Stomach (tissue), 9 donors: ENCODE results near the gene ELMOD1. TPM values are rescaled to one million over a fixed set of nuclear protein-coding genes. Genes with fewer than 3 reads are reported as not detected.

ENCODE experiments used
- DNase-seq, 2 donors: peaks; one replicate each; pipeline versions ENCODE4 v3.0.0 to v3.0.0-alpha.2; 2013 to 2019
- H3K27ac ChIP-seq, 5 donors: fragments of 200-600 bp in 4 of 5; sonication (generic) in 4 of 5; one replicate each; pipeline ENCODE4 v1.5.1; 2013 to 2019; ENCODE audit warnings: mild to moderate bottlenecking in 1 of 5, moderate library complexity in 1 of 5
- H3K27me3 ChIP-seq, 3 donors: fragments of 200-600 bp; sonication (generic); one replicate each; pipeline ENCODE4 v1.5.1; 2017 to 2019; ENCODE audit warnings: mixed run types in 1 of 3
- H3K36me3 ChIP-seq, 4 donors: fragments of 200-600 bp; sonication (generic); 1 replicate in 3 of 4; 2 replicates in 1 of 4; pipeline ENCODE4 v1.5.1; 2016 to 2019
- H3K4me1 ChIP-seq, 4 donors: fragments of 200-600 bp; sonication (generic); one replicate each; pipeline ENCODE4 v1.5.1; 2016 to 2019
- H3K4me3 ChIP-seq, 4 donors: fragments of 200-600 bp; sonication (generic) in 3 of 4; one replicate each; pipeline ENCODE4 v1.5.1; 2016 to 2019; ENCODE audit warnings: mild to moderate bottlenecking in 1 of 4
- H3K9me3 ChIP-seq, 4 donors: fragments of 200-600 bp; sonication (generic); one replicate each; pipeline ENCODE4 v1.5.1; 2016 to 2019
- EP300 ChIP-seq: sonication (generic); formaldehyde crosslinking; IDR thresholded peaks from one replicate; pipeline ENCODE4 v1.6.1; 2017; ENCODE audit warnings: antibody characterized with exemption
- POLR2A ChIP-seq, 4 donors: fragments of 450-650 bp; IDR thresholded peaks; one replicate each; pipeline ENCODE4 v1.6.1; 2016; ENCODE audit warnings: antibody characterized with exemption in 4 of 4, control low read depth in 2 of 4, mild to moderate bottlenecking in 1 of 4, moderate library complexity in 1 of 4
- POLR2AphosphoS5 ChIP-seq, 3 donors: sonication (generic); formaldehyde crosslinking; IDR thresholded peaks; one replicate each; pipeline ENCODE4 v1.6.1; 2016; ENCODE audit warnings: antibody characterized with exemption in 3 of 3
- WGBS, 5 donors: extraction: QIAGEN DNeasy Blood & Tissue Kit in 3 of 5; methylation state at CpG; one replicate each; pipeline versions ENCODE4 v1.1.5 to v1.1.7; 2013 to 2018; 5-methylcytosine and 5-hydroxymethylcytosine counted together
- intact Hi-C: fragments of 100-400 bp; cut with DNase I; formaldehyde crosslinking; loops from one replicate; pipeline ENCODE4 v1.15.1; 2023; ENCODE audit warnings: low total_unique reads
- polyA plus RNA-seq, 3 donors: library from polyadenylated mRNA; stranded (reverse); fragments of 200-250 nt; gene quantifications; one replicate each; pipeline ENCODE4 v1.2.3, GENCODE V29; 2013
- total RNA-seq, 5 donors: library from RNA; depleted of rRNA; stranded (reverse); fragments of >200 nt; gene quantifications; one replicate each; pipeline versions ENCODE4 v1.1.0 to v1.2.3, GENCODE V29; 2014 to 2016
- TF ChIP-seq, protein P1 (sequence below), 7 experiments: fragments of 450-650 bp in 4 of 7; fragments of 200-600 bp in 3 of 7; sonication (generic) in 3 of 7; IDR thresholded peaks; one replicate each; pipeline ENCODE4 v1.5.1; 2016 to 2019; ENCODE audit warnings: antibody characterized with exemption in 7 of 7, control low read depth in 2 of 7, mild to moderate bottlenecking in 1 of 7
- donor health status: healthy with polysubstance abuse.
- donor health status: Bipolar disorder and iron deficiency.
- donor health status: healthy.

Gene ELMOD1
- total and polyA plus RNA-seq, 8 donors, result 0.15 to 1.1 (median 0.31) TPM; not detected in 5

DNA sequence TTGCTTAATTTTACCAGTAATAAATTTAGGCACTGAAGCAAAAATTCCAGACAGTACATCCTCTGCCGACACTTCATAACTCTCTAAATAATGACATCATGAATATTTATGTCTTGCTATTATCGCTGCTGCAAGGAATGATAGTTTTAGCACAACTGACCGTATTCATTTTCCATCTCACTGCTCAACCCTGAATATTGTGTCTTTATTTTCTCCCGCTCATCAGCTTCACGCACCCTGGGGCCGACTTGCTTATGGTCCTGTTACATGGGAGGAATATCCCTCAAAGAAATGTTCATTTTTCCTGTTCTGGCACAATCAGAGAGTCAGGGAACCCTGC, 87.7 kb downstream of the ELMOD1 start:
- Histone ChIP-seq H3K4me3 (no peak overlapping the region), H3K27ac (no peak overlapping the region), H3K36me3 (no peaks in the 10 kb centered on the region), H3K27me3 (no peaks in the 10 kb centered on the region), H3K9me3 (no peaks in the 10 kb centered on the region), H3K4me1 (no peaks in the 10 kb centered on the region)
- intact Hi-C loops, result no loop called here
- WGBS, 5 donors, result 75 to 89% (median 76%) methylated on average over 6 of the region's 6 CpGs
- DNase-seq, result no peak
- TF ChIP-seq POLR2AphosphoS5 (IDR thresholded peaks at IDR 0.05) (no peak), EP300 (no peak), POLR2A (IDR thresholded peaks at IDR 0.05) (no peak)
- TF ChIP-seq, protein P1, sequence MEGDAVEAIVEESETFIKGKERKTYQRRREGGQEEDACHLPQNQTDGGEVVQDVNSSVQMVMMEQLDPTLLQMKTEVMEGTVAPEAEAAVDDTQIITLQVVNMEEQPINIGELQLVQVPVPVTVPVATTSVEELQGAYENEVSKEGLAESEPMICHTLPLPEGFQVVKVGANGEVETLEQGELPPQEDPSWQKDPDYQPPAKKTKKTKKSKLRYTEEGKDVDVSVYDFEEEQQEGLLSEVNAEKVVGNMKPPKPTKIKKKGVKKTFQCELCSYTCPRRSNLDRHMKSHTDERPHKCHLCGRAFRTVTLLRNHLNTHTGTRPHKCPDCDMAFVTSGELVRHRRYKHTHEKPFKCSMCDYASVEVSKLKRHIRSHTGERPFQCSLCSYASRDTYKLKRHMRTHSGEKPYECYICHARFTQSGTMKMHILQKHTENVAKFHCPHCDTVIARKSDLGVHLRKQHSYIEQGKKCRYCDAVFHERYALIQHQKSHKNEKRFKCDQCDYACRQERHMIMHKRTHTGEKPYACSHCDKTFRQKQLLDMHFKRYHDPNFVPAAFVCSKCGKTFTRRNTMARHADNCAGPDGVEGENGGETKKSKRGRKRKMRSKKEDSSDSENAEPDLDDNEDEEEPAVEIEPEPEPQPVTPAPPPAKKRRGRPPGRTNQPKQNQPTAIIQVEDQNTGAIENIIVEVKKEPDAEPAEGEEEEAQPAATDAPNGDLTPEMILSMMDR (IDR thresholded peaks at IDR 0.05), result no peak

DNA sequence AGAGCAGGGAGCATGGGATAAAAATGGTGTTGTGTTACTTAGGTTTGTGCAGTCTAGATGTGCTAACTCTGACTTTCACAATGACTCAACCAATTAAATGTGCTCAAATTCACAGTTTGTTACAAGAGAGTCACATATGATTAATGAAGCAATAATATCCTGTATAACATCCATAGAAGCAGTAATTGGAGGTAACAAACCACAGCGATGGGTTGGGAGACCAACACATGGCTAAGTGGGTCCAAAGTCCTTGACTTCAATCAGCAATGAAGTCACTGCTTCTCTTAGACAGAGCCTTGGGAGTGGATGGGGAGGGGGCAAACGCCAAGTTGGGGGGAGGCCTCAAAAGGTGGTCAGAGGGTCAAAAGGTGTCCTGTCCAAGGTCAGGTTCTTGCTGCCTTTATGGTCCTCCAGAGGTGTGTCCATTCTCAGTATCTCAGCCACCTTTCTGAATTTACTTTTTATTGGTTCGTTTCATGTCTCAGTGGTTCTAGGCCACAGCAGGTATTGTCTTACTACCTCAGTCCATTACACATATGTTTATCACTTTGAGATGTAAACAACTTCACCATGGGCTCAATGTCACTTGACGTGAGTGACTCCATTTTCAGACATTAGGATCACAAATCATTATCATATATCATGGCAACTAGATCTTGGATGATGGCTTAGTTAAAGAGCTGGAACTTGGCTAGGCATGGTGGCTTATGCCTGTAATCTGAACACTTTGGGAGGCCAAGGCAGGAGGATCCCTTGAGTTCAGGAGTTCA, 88.5 kb downstream of the ELMOD1 start:
- H3K4me1 ChIP-seq, result no peaks in the 10 kb centered on the region
- no peak for TF ChIP-seq POLR2AphosphoS5 (IDR thresholded peaks at IDR 0.05)
- TF ChIP-seq EP300, result no peak
- TF ChIP-seq, protein P1 (IDR thresholded peaks at IDR 0.05), result no peak
- no peak for TF ChIP-seq POLR2A (IDR thresholded peaks at IDR 0.05)
- no peak overlapping the region for H3K4me3 ChIP-seq
- intact Hi-C loops, result no loop called here
- DNase-seq, result no peak
- H3K27me3 ChIP-seq, result no peaks in the 10 kb centered on the region
- no peaks in the 10 kb centered on the region for H3K36me3 ChIP-seq
- no peak overlapping the region for H3K27ac ChIP-seq
- WGBS, 5 donors, result 73 to 77% (median 76%) methylated on average over 4 of the region's 4 CpGs
- no peaks in the 10 kb centered on the region for H3K9me3 ChIP-seq

DNA sequence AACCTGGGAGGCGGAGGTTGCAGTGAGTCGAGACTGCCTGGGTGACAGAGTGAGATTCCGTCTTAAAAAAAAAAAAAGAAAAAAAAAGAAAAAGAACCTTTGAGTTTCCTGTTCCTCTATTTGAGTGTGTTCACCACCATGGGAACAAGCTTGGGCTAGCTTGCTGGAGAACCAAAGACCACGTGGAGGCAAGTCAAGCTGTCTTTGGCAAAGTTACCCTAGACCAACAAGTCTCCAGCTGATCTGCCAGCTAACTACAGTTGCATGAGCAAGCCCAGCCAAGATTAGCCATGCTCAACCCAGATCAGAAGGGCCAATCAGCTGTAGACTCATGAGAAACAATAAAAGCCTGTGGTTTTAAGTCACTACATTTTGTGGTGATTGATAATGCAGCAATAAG, 91.2 kb downstream of the ELMOD1 start:
- Histone ChIP-seq H3K4me3 (no peak overlapping the region), H3K36me3 (no peaks in the 10 kb centered on the region), H3K27ac (no peak overlapping the region), H3K4me1 (no peaks in the 10 kb centered on the region), H3K27me3 (no peaks in the 10 kb centered on the region), H3K9me3 (no peaks in the 10 kb centered on the region)
- intact Hi-C loops, result no loop called here
- DNase-seq, result no peak
- TF ChIP-seq EP300 (no peak), POLR2AphosphoS5 (IDR thresholded peaks at IDR 0.05) (no peak), POLR2A (IDR thresholded peaks at IDR 0.05) (no peak)
- TF ChIP-seq, protein P1 (IDR thresholded peaks at IDR 0.05), result no peak
- 71 to 81% (median 76%) methylated on average over 4 of the region's 4 CpGs for WGBS, 5 donors

DNA sequence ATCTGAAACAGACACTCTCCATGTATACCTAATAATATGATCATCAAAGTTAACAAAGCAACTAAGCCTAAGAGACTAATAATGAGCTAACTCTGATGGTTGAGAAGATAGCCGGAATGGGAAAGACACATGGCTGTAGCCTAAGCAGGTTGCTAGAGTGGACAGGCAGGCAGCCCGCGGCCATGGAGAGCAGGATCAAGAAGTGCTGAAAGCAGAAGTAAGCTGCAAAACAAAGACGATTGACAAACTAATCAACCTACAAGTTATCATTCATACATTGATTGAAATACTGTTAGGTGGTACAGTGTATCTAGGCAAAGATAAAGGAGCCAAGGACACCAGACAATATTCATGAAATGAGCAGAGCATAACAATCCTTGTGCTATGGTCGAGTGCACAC, 91.6 kb downstream of the ELMOD1 start:
- Histone ChIP-seq H3K27ac (no peak overlapping the region), H3K36me3 (no peaks in the 10 kb centered on the region), H3K4me1 (no peaks in the 10 kb centered on the region), H3K27me3 (no peaks in the 10 kb centered on the region), H3K9me3 (no peaks in the 10 kb centered on the region), H3K4me3 (no peak overlapping the region)
- DNase-seq, result no peak
- intact Hi-C loops, result no loop called here
- WGBS, 5 donors, result 78 to 88% (median 86%) methylated on average over 5 of the region's 5 CpGs
- TF ChIP-seq, protein P1 (IDR thresholded peaks at IDR 0.05), result no peak
- TF ChIP-seq POLR2AphosphoS5 (IDR thresholded peaks at IDR 0.05) (no peak), EP300 (no peak)
